Vagina (tissue), 2 donors: Measurements from ENCODE around the gene XPOT.

Experiments used
- CTCF ChIP-seq, 3 experiments: fragments of 450-650 bp in 2 of 3; fragments of 200-600 bp in 1 of 3; sonication (generic) in 1 of 3; IDR thresholded peaks; one replicate each; pipeline ENCODE4 v1.5.1; 2017 to 2019; ENCODE audit warnings: antibody characterized with exemption in 3 of 3, mild to moderate bottlenecking in 2 of 3, moderate library complexity in 2 of 3
- POLR2A ChIP-seq, 2 donors: fragments of 450-650 bp; IDR thresholded peaks; one replicate each; pipeline ENCODE4 v1.6.1; 2017; ENCODE audit warnings: antibody characterized with exemption in 2 of 2, mild to moderate bottlenecking in 2 of 2, moderate library complexity in 2 of 2
- POLR2AphosphoS5 ChIP-seq, 2 donors: sonication (generic); formaldehyde crosslinking; IDR thresholded peaks; one replicate each; pipeline ENCODE4 v1.9.0; 2017; ENCODE audit warnings: antibody characterized with exemption in 2 of 2, mild to moderate bottlenecking in 2 of 2, low read depth in 1 of 2; ENCODE audit not compliant: insufficient read depth in 1 of 2

GRCh38 chr12:64385019-64385418 lies 19.2 kb upstream of the XPOT start:
- TF ChIP-seq CTCF (IDR thresholded peaks at IDR 0.05) (no peak), POLR2A (IDR thresholded peaks at IDR 0.05) (no peak), POLR2AphosphoS5 (IDR thresholded peaks at IDR 0.05; ENCODE audit: insufficient read depth in 1 of 2, low read depth in 1 of 2) (no peak)
